H1 (cell line): Measurements from ENCODE around the gene ARL6IP1. TPM values are rescaled to one million over a fixed set of nuclear protein-coding genes. Genes with fewer than 3 reads are reported as not detected.

Experiments used
- CHD2 ChIP-seq: IDR thresholded peaks from 2 replicates; pipeline ENCODE4 v1.6.1; 2012; ENCODE audit warnings: low read length, improper control_type of control experiment
- KDM4A ChIP-seq: IDR thresholded peaks from one replicate; pipeline ENCODE4 v1.7.1; 2012; ENCODE audit warnings: low read depth, mild to moderate bottlenecking, moderate library complexity, low read length, inconsistent platforms; ENCODE audit not compliant: severe bottlenecking
- PHF8 ChIP-seq: fragments of 200-600 bp; sonication (generic); conservative IDR thresholded peaks from 2 replicates; pipeline ENCODE4 v1.7.1; 2012; ENCODE audit warnings: low read depth, mild to moderate bottlenecking, inconsistent platforms, low read length, moderate library complexity
- SIX5 ChIP-seq: IDR thresholded peaks from 2 replicates; pipeline ENCODE4 v1.6.1; 2011; ENCODE audit warnings: mild to moderate bottlenecking, low read depth, low read length
- polyA plus RNA-seq, 7 experiments: library from polyadenylated mRNA; depleted of rRNA in 3 of 7; stranded (reverse) in 5 of 7; unstranded in 2 of 7; fragments of >200 nt in 5 of 7; fragments of 200-250 nt in 2 of 7; gene quantifications; 1 replicate in 5 of 7; 2 replicates in 1 of 7; 4 replicates in 1 of 7; pipeline versions ENCODE4 v1.2.1 to v1.2.3, GENCODE V29; 2011 to 2013; ENCODE audit warnings: missing spikeins in 2 of 7, mixed read lengths in 2 of 7
- total RNA-seq: library from RNA; stranded (reverse); fragmentation: NEBNext Ultra II Directional; extraction: Animal tissue kit (Norgen Biotek cat#: 25700); gene quantifications from 2 replicates; pipeline ENCODE4 v1.2.1, GENCODE V29; 2021

Gene ARL6IP1
- total and polyA plus RNA-seq, 2 of the 8 experiments (the other 6 are each of a cell fraction or from before 2014, with no cell fraction given) = 162 to 170 TPM

GRCh38 chr16:18803569-18804462 lies 2.5 kb upstream of the ARL6IP1 start (continued):
- TF ChIP-seq SIX5 (no peak), KDM4A (no peak), CHD2 (no peak), PHF8 (no peak)
